Smooth muscle cell of the brain vasculature (primary cell): Measurements from ENCODE around the gene CCNYL1.

Experiments used
- DNase-seq: peaks from one replicate; pipeline ENCODE4 v3.0.0-alpha.2; 2012; ENCODE audit warnings: low read depth, low spot score

CCNYL1 gene

DNA sequence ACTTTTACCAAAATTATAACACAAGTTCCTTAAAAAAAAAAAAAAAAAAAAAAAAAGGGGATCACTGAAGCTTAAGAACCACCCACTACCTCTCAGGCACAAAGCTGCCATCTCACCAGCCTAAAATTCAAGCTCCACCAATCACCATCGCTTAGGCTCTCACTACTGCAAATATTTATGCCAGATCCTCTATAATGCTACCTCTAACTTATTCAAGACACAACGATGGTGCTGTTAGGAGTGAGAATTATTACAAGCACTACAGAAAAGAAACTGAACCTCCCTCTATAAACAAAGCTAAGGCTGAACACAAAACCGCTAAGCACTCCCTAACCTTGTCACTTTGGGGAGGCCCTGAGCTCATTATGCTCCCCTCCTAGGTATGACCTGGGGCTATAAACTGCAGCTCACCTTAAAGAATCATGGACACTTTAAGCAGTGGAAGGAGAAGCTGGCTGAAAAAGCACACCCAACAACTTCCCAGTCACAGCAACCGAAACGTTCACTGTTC is 54.7 kb downstream of the CCNYL1 start:
- DNase-seq: no peak

DNA sequence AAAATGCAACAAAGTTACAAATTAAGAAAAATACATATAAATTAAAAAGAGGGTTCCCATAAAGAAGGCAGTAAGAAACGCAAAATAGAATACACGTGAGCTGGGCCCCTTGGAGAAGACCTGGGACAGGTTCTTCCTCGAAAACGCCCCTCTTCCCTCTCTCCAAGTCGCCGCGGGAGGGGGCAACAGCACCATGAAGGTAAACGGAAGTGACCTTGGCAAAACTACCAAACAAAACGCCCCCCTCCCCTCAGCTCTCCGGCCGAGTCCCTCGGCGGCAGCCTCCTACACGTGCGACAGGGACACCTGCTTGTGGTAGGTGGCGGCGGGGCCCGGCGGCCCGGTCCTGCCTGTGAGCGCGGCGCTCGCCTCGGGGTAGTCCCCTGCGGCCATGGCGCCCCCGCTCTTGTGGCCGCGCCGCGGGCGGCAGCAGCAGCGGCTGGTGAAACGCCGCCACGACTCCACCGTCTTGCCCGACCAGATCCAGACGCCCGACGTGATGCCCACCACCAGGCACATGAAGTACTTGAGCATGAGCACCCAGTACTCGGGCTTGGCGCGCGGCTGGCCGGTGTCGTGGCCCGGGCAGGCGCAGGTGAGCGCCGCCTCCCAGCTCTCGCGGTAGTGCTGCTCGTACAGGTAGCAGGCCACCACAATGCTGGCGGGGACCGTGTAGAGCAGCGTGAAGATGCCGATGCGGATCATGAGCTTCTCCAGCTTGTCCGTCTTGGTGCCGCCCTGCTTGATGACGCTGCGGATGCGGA is 55.4 kb downstream of the CCNYL1 start:
- no peak for DNase-seq

DNA sequence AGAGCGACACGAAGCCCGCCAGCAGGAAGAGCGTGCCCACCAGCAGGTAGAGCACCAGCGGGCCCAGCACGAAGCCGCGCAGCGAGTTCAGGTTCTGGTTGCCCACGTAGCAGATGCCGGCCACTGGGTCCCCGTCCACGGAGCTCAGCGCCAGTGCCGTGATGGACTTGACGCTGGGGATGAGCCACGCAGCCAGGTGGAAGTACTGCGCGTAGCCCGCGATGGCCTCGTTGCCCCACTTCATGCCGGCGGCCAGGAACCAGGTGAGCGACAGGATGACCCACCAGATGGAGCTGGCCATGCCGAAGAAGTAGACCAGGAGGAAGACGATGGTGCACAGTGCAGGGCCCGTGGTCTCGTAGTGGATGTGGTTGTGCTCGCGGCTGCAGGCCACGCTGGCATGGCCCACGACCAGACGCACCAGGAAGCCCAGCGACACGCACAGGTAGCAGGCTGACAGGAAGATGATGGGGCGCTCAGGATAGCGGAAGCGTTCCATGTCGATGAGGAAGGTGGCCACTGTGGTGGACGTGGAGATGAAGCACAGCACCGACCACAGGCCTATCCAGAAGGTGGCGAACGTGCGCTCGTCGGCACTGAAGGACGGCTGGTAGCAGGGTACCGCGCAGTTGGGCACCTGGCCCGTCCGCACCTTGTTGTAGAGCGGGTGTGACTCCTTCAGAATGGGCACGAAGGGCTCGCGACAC is 56.2 kb downstream of the CCNYL1 start:
- no peak for DNase-seq

DNA sequence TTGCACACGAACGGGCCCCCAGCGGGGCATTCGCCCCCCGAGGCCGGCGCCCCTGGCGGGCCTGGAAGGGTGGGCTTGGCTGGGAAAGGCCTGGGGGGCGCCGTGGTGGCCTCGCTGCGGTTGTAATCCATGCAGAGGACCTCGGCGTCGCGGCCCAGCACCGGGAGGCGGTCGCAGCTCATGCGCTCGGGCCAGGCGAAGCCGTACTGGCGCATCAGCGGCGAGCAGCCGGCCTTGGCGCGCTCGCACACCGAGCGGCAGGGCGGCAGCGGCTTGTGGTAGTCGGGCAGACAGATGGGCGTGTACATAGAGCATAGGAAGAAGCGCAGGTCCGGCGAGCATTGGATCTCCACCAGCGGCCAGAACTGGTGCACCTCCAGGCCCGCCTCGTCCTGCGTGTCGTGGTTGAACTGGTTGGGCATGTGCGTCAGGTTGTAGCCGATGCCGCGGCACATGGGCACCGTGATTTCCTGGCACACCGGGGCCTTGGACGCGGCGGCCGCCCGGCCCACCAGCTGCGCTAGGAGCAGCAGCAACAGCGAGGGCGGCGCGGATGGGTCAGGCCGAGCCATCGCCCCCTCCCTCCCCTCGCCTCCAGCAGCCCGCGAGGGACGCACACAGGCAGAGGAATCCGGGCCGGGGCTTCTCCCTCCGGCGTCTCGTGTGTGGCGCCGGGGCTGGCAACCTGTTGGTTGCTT is 56.9 kb downstream of the CCNYL1 start:
- no peak for DNase-seq

DNA sequence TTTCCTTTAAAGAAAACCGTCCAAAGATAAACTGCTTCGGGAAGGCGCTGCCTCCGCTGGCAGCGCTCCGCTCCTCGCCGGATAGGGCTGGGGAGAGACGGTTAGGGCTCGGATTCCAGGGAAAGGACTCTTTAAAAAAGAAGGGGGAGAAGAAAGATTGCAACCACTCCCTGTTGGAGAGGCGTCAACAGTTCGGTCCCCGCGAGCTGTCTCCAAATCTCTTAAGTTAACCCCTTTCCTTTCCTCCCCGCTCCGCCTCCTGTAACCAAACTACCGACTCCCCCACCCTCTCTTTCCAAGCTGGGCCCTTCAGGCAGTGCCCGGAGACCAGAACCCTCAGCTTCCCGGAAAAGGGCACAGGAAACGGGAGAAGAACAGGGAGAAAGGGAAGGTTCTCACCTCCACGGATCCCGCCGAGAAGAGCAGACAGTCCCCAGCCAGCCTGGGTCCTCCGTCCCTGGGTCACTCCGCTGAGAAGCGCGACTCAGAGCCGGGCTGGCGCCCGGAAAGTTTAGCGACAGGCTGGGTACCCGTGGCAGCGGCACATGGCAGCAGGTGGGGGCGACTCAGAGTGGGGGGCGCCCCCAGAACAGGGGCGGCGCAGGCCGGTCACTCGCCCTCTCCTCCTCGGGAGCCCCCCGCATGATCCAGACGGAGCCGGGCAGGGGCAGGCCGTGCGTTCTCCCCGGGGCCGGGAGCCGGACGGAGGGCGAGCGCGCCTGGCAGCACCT is 57.6 kb downstream of the CCNYL1 start:
- no peak for DNase-seq

DNA sequence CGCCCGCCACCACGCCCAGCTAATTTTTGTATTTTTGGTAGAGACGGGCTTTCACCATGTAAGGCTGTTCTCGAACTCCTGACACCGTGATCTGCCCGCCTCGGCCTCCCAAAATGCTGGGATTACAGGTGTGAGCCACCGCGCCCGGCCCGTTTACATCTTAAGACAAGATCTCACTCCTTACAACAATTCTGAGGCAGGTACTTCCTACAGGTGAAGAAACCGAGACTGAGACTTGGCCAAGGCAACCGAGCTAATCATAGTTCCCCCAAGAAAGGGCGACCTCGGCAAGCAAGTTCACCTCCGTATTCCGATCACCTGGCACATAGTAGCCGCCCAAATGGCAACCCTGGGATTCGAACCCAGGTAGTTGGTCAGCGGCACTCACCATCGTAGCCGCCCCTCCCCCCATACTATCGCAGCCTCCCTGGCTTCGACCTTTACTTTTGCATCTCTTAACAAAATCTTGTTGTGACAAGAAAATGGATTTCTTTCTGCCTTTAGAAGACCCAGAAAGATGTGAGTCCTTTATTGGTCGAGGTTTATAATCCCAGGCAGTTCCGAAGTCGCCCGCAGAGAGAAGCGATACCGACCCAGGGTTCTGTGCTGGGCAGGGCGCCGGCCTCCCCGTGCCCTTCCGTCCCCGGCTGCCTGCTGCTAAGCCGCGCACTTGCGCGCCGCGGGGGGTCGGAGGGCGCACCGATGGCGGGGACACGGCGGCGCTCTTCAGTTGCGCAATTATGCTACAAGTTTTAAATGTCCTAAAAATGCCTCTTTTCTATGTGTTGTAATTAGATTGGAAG is 59.4 kb downstream of the CCNYL1 start:
- DNase-seq: no peak

DNA sequence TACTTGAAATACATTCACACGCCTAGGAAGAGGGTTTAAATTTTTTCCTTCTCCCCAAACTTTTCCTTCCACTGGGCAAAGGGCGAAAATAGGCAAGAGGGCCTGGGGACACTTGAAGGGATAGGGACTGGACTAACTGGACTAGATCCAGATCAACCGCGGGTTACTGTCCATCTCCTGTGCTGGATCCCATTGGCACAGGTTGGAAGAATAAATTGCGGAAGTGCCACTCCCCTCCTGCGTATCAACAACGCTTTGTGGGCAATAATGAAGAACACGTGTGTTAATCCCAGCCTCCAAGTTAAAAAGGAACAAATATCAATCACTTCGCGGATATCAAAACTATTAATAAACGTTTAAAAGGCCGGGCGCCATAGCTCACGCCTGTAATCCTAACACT is 60.0 kb downstream of the CCNYL1 start:
- no peak for DNase-seq

DNA sequence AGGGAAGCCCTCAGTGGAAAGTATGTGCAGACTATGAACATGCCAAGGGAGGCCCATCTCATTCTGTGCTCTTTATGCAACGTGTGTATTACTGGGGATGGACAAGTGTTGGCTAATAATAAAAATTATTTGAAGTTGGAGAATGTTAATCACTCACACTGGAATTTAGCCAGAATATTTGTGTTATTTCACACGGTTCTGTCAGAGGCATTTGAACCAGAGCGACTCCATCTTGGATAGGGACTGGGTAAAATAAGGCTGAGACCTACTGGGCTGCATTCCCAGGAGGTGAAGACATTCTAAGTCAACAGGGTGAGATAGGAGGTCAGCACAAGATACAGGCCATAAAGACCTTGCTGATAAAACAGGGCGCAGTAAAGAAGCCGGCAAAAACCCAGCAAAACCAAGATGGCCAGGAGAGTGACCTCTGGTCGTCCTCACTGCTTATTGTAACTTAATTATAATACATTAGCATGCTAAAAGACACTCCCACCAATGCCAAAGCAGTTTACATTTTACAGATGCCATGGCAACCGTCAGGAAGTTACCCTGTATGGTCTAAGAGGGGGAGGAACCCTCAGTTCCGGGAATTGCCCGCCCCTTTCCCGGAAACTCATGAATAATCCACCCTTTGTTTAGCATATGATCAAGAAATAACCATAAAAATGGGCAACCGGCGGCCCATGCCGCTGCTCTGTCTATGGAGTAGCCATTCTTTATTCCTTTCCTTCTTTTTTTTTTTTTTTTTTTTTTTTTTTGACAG is 60.8 kb downstream of the CCNYL1 start:
- DNase-seq: no peak

DNA sequence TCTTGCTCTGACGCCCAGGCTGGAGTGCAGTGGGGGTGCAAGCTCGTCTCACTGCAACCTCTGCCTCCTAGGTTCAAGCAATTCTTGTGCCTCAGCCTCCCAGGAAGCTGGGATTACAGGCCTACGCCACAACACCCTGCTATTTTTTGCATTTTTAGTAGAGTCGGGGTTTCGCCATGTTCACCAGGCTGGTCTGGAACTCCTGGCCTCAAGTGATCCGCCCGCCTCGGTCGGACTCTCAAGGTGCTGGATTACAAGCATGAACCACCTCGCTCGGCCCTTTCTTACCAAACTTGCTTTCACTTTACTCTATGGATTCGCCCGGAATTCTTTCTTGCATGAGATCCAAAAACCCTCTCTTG is 61.4 kb downstream of the CCNYL1 start:
- DNase-seq: no peak

DNA sequence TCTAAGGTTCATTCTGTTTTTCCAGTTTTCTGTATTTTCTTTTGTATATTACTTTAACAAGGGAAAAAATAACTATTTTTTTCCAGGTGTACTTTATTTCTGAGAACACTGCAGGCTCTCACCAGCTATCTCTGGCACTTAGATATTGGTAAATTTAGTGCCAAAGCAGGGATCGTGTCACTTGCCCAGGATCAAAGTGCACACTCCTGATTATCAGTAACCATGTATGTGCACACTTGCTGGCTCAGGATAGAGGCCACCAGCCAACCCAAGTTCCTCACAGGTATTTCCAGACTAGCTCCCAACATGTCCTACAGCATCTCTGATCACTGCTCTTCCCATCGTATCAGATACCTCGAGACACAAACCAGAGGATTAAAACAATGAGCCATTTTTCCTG is 64.0 kb downstream of the CCNYL1 start:
- DNase-seq: no peak

DNA sequence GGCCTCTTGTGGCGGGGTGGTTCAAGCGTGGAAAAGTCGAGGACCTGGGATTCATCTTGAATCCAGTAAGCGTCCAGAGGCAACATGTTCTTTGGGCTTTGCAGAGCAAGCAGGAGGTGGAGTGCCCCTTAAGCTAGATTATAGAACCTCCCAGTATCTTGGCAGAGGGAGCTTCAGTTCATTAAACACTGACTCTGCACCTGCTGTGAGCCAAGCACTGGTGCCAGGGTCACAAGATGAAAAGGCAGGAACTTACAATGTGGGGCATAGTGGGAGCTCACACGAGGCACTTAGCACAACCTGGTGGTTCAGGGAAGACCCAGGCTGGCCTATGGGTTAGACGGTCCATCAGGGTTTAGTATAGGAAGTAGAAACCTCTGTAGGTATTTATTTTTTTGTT is 65.7 kb downstream of the CCNYL1 start:
- DNase-seq: no peak

DNA sequence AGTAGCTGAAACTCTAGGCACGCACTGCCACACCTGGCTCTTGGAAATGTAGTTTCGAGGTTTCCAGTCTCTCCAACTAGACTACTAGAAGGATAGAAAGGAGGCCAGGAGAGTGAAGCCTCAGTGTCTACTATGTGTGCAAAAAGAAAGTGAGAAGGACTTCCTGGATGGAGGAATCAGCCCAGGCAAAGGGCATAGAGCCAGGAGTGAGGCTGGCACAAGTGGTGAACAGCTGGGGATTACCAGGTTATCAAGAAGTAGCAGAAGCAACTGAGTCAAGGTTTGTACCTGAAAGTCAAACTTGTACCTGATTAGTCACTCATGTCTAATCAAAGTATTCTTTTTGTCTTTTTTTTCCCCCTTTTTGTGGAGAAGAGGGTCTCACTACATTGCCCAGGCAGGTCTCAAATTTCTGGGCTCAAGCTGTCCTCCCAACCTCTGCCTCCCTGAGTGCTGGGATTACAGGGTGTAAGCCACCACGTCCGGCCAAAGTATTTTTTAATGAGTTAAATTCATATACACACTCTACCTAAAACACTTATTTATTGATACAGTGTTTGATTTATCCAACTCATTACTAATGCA is 67.0 kb downstream of the CCNYL1 start:
- no peak for DNase-seq

DNA sequence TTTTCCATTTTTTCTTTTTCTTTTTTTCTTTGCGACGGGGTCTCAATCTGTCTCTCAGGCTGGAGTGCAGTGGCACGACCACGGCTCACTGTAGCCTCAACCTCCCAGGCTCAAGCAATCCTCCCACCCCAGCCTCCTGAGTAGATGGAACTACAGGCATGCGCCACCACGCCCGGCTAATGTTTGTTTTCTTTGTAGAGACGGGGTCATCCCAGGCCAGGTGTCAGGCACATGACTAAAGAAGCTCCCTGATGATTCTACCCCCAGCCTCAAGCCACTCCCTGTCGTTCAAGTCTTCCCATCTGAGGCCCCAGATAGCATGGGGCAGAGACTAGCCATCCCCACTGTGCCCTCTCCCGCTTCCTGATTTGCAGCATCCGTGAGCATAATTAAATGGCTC is 68.1 kb downstream of the CCNYL1 start:
- no peak for DNase-seq

DNA sequence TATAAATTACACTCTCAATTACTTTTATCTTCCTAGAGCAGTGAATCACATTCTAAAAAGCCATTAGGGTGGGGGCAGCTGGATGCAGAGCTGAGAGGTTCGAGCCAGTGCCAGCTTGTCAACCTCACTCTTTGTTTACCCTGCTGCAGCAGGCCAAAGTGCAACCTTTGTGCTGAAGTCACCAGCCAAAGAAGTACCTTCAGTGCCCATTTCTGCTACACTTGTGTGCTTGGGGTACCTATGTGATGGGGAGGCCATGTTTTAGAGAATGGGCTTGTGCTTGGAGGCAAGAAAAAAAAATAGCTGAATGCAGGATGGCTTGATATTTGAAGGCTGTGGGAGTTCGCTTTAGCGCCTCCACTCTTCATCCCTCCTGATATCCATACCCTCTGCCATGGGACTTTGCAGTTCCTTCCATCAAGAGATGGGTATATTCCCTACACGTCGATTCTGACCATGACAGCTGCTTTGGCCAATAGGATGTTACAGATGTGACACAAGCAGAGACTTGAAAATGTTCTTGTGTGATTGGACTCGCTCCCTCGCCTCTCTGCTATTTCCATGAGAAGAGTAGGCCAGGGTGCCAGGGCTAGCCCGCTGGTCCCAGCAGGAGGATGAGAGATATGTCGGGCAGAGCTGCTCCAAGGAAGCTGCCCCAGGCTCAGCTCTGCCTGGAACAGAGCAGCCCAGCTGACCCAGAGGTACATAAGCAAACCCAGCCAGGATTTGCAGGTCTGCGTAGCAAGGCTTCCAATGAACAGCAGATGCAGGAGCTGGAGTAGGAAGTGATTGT is 71.0 kb downstream of the CCNYL1 start:
- no peak for DNase-seq

DNA sequence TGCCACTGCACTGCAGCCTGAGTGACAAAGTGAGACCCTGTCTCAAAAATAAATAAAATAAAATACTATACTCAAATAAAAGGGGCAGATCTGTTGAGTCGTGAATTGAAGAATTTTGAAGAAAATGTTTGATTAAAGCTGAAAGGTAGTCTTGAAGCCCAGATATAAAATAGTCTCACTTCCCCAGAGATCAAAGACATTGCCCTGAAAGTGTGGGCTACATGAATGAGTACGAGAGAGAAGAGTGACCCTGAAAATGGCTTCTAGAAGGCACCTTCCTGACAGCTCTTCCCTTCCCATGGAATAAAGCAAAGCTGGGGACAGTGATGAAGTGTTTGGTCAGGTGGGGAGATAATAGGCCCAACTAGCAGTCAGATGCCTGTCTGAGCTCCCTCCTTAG is 72.1 kb downstream of the CCNYL1 start:
- no peak for DNase-seq

DNA sequence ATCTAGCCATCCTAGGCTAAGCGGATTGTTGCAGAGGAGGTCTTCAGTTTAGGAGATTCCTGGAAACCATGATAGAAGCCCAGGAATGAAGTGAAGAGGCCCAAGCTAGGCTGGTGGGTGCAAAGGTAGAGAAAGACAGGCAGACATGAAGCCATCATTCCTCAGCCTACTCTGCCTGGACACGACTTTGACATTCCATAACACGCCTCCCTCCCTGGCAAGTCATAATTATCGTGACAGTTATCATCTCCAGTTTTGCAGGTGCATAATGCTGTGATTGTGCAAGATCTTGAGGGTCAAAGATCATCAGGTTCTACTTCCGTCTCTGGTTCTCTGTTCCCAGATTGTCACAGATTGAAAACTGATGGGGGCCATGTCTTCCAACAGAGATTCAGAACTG is 73.5 kb downstream of the CCNYL1 start:
- DNase-seq: no peak

DNA sequence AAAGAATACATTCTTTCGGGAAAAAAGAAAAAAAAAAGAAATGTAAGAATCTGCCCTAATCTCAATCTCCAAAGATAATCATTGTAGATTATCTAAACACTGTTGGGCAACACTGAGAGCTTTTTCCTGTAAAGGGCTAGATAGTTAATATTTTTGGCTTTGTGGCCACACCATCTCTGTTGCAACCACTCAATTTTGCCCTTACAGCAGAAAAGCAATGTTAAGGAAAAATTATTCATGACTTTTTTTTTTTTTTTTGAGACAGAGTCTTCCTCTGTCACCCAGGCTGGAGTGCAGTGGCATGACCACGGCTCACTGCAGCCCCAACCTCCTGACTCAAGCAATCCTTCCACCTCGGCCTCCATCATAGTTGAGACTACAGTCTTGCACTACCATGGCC is 75.6 kb downstream of the CCNYL1 start:
- no peak for DNase-seq

DNA sequence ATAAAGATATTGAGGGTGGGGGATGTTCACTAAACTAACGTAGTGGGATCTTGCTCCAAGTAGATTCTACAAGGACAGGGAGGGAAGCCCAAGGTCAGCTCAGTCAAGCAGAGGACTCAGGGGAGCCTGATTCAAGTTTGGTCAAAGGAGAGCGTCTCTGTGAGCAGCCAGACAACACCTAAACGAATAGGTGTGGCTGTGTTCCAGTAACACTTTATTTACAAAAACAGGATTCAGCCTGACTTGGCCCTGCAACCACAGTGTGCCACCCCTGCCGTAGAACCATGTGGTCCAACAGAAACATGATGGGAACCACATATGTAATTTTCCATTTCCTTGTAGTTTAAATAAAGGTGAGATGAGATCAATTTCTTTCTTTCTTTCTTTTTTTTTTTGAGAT is 76.4 kb downstream of the CCNYL1 start:
- DNase-seq: no peak

DNA sequence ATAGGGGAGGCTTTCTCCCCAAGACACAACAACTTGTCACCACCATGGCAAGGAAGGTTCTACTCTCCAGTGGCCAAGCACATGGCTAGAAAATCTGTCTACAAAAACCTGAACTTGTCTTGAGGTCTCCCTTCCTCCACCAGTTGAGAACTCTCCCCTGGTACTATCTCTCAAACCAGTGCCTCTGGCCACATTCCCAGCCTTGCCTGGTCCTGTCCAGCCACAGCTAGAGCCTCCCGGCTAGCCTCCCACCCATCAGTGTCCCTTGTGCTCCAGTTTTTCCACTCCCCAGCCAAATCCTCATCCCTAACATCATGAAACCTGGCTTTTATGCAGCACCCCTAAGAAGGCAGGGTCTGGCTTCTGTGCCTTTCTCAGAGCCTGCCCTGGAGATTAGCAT is 79.5 kb downstream of the CCNYL1 start:
- no peak for DNase-seq
